ENCODE results near the gene STX16.

STX16 gene

DNA sequence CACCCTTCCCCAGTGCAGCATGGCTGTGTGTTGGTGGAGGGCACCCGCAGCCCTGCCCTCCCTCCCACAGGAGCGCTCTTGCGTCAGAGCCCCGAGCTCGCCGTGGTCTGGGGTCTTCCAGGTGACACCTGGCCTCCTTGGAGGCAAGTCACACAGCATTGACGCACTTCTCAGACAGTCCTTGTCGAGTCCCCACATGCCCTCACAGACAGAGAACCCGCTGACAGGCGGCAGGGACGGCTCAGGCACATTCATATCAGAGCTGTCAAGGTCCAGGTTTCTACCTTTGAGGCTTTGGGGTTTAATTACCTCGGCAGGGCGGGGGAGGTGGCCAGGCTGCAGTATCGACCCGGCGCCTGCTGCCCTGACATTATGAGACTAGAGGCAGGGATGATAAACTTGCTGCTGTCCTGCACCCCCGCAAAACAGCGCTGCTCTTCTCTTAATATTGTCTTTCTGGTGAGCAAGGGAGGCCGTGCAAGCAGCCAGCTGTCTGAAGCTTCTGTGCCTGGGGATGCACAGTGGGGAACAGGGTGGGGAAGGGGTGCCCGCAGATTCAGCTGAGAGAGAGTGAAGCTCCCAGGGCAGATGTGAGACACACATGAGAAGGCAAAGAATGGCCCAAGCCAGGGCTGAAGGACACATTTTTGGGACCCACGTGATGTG is 46.3 kb downstream of the STX16 start:
- DNase-seq (ENCODE audit: low read depth in 2 of 2, low spot score in 1 of 2), result no peak

DNA sequence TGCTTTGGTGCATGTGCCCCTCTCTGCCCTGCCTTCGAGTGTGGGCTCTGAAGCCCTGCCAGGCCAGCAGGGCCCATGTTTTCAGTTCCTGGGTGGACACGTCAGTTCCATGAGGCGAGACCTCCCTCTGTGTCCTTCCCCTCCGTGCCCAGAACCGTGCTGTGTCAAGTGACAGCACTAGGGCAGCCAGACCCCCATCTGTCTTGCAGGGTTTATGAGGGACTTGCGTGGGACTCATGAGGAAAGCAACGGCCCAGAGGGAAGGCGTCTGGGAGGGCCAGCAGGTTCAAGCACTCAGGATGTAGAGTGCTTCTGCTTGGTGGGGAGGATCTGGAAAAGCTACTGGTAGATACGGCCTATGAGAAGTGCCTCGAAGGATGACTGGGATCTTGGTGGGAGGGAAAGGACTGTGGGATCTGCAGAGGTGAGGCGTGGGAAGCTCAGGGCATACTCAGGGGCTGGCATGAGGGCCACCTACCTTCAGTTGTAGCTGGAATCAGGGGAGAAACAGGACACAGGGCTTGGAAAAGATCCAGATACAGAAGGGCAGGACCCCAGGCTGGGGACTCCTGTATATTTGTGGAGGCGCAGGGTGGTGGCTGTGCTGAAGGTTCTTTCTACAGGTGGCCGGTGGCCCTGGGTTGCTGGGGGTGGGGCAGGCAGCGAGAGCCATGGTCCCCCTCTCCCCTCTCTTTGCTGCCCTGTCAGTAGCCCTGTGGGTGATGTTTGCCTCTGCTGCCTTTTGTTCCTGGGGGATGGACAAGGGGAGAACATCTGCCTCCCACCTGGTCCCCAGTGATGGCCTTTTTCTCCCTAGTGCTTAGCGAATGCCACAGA is 47.0 kb downstream of the STX16 start:
- DNase-seq (ENCODE audit: low read depth in 2 of 2, low spot score in 1 of 2), result no peak

DNA sequence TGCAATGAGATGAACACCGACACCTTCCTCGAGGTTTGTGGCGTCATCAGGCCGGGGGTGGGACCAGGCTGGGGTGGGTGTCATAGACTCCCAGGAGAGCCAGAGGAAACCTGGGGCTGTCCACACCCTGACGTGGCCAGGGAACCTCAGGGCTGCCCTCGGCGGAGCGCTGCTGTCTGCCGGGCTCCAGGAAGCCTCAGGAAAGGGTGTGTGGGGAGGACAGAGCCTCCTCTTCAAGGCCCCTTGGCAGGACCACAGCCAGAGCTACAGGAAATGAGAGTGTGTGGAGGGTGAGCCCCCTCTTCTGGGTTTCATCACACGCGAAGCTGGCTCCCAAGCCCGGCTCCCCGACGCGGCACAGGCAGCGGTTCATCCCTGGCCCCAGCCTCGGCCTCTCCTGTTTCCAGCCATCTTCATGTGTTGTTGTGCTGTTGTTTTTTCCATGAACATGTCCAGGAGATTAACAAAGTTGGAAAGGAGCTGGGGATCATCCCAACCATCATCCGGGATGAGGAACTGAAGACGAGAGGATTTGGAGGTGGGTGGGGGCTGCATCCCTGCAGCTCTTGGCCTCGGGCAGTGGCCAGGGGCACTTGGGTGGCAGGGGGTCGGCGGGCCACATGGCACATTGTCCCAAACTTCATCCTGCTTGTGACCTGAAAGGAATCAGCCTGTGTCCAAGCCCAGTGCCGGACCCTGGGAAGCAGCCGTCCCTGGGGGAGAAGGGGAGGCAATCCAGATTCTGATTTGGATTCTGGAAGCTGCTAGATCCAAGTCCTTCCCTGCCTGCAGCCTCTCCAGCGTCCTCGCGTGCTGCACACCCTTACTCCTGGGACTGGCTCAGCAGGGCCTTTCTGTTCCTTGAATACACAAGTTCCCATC is 47.9 kb downstream of the STX16 start:
- DNase-seq (ENCODE audit: low read depth in 2 of 2, low spot score in 1 of 2), result no peak

DNA sequence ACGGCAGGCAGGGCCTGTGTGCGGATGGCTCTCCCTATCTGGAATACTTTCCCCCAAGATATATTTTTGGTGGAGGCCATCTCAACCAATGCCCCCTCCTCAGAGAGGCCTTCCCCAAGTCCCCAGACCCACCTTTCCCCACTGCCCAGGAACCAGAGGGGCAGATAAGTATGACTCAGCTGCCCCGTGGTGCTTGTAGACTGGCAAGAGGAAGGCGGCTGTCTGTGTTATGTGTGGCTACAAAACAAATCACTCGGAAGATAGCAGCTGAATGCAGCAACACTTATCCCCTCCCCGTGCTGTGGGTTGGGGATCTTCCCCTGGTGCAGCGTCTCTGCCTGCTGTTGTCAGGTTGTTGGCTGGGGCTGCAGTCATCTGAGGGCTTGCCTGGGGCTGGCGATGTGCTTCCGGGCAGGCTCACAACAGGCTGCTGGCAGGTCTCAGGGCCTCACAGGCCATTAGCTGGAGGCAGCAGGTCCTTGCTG is 48.6 kb downstream of the STX16 start:
- no peak for DNase-seq (ENCODE audit: low read depth in 2 of 2, low spot score in 1 of 2)

DNA sequence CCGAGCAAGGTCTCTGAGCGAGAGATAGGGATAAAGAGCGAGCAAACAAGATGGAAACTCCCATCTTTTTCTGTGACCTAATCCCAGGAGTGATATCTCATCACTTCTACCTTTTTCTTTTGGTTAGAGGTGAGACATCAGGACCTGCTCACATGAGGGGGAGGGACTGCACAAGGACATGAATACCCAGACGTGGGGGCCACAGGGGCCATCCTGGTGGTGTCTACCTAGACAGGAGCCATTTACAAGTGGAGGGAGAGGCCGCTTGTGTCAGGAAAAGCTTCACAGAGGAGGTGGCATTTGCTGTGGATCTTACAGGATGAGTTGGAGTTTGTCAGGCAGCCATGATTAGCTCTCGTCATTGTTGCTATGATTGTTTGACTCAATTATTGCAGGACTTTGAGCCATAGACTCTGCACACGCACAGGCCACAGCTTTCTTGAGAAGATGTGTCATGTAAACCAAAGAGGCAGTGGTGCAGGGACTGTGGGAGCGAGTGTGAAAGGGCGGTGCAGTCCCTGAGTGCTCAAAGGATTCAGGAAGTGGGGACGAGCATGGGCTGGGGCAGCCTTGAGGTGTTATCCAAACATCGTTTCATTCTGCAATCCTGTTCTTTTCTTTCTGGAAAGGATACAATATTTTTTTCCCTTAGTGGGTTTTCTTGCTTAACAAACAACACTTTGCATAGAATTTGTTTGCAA is 49.2 kb downstream of the STX16 start:
- no peak for DNase-seq (ENCODE audit: low read depth in 2 of 2, low spot score in 1 of 2)

DNA sequence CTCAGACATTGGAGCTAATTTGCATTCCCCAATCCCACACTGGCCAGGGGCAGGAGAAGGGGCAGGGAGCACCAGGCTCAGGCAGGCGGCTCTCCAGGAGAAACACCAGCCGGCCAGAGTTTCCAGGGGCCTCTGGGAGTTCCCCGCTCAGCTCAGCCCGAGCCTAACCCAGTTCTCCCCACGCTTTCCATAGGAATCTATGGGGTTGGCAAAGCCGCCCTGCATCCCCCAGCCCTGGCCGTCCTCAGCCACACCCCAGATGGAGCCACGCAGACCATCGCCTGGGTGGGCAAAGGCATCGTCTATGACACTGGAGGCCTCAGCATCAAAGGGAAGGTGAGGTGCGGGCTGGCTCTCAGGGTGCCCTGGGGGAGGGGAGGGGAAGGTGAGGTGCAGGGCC is 49.7 kb downstream of the STX16 start:
- no peak for DNase-seq (ENCODE audit: low read depth in 2 of 2, low spot score in 1 of 2)

DNA sequence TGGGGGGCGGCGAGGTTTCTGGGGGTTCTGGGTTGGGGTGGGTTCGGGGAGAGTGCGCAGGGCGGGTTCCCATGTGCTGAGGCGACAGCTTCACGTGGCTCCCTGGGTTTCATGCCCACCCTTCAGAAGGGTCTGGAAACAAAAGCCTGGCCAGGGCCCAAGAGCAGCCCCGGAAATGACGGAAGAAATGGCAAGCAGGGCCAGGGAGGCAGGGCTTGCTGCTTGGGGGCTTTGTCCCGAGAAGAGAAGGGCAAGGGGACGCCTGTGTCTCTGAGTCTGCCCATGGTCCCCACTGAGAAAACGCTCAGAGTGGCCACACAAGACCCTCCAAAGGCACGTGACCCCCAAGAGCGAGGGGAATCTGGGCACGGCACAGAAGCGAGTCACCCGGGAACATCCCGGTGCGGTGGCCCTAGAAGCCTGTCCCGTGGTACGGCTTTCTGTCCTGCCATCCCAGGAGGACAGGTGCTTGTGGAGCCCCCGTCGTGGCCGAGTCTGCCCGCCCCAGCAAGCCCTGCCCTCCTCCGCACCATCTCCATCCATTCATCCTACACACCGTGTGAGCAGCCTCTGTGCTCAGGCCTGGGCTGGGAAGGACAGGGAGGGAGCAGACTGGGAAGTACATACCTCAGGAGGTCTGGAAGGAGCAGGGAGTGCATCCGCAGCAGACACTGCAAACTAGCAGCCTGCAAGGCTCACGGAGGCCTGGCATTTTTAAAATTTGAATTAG is 50.5 kb downstream of the STX16 start:
- no peak for DNase-seq (ENCODE audit: low read depth in 2 of 2, low spot score in 1 of 2)

DNA sequence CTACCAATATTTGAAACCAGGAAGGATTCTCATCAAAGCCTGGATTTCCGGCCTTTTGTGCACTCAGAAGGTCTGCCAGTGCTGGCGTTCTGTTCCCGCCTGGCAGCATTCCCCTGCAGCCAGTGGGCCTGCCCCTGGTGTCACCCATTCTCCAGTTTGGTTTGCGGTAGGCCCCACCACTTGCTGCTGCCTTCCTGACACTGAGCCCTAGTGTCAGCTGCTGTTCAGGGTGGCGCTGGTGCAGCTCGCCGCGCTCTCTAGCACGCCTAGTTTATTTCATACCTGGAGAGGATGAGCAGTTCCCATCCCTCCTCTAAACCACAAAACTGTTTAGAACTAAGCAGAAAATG is 51.1 kb downstream of the STX16 start:
- no peak for DNase-seq (ENCODE audit: low read depth in 2 of 2, low spot score in 1 of 2)

DNA sequence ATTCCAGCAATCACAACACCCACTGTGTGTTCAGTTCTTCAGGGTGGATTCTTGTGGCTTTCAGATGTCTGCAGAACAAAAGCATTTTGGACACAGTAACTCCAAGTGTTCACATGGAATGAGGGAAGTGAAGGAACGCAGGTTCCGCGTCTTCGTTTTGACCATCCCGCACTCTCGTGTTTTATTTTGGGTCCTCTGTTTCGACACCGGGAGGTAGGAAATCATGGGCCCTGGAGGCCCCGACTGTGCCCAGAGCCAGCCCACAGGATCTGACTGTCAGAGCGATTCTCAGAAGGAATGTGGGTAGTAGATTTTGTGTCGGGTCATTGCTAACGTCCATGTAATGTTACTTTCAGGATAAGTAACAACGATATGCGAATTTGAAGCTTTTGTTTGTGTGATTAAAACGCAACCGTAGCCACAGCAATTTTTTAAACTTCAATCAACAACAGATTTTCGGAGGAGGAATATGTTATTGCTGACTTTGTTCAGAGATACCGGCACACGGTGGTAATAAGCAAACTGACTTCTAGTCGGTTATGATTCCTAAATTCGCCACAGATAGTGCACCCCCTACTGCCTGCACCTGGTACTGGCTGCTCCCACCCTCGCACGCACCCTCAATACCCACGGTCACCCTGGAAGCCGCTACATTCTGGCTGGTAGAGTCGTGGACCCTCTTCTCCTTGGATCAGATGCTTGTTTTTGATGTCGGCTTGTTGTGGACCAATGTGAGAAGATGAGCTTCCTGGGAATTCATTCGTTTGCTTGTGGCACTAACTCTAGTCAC is 52.0 kb downstream of the STX16 start:
- DNase-seq (ENCODE audit: low read depth in 2 of 2, low spot score in 1 of 2), result no peak

DNA sequence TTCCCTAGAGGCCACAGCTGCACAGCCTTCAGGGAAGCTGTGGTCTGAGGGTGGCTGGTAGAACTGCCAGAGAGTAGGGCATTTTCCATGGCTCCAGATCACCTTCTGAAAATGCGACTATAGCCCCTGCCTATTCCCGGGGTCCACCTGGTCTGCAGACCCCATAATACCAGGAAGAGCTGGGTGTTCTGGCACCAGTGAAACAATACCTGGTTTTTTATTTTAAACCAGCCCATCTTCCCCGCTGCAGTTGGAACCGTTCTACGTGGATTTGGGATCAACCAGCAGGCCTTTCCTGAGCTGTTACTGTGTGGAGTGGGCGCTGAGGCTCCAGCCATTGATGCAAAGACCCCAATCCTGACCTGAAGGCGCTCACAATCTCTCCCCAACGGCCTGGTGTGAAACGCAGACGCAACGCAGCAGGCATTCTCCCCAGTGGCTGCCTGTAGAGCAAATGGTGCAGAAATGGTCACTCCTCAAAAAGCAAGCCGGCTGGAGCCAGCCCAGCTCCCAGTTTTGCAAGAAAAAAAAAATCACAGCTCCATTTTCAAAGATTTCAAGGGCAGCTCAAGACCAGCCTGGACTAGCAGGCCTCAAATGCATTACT is 52.8 kb downstream of the STX16 start:
- DNase-seq (ENCODE audit: low read depth in 2 of 2, low spot score in 1 of 2), result no peak

DNA sequence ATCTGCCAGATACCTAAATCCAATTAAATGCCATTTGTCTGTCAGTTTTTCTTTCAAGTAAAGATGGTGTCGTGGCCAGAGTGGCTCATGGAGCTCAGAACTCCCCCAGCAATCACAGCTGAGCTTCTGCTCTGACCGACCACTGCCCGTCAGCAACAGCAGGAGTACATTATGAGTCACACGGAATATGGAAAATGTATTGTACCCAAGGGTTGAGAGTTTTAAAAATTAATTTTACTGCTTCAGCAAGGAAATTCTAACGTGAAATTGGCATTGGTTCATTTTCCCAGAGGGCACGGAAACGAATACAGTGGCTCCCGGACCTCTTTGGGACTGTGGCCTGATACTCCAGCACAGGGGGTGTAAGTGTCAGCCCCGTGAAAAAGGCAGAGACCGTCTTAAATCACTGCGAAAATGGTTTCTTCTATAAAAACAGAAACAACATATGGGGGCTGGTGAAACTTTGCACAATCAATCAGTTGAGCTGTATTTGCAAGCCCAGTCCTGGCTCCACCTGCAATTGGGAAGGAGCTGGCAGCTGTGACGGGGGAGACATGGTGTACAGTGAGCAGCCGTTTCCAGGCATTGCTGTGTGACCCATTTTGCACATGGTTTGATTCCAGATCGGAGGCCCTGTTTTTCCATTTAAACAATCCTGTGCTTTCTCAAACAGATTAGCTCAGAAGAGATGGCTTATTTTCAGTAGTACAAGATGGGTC is 54.3 kb downstream of the STX16 start:
- DNase-seq (ENCODE audit: low read depth in 2 of 2, low spot score in 1 of 2), result no peak

DNA sequence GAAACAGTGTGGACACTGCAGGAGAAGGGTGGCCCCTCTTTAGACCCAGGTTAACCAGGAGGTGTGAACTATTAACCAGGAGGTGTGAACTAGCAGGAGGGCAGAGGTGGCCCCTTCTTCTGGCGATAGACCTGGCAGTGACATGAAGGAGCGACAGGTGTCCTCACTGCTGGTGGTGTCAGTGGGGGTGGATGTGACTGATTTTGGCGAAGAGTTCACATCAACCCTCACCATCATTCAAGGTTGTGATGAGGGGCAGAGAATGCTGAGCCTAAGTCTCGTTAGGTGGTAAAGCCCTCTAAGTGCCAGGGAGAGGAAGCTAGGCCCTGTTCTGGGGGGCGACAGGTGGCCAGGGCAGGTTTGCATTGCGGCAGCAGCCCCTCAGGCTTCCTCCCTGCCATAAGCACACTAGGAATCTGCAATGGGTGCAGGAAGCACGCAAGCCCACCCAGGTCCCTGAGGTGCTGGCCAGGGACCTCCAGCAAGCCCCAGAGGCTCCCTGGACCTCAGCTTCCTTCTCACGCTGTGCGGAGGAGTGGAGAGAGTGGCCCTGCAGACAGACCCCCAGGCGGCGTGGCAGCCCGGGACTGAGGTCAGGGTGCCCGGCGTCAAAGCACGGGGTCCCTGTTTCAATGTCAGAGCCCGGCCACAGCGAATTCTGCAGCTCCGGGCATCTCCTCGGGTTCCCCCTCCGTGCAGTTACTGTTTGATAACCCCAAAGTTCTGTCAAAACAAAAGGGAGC is 55.2 kb downstream of the STX16 start:
- DNase-seq (ENCODE audit: low read depth in 2 of 2, low spot score in 1 of 2), result no peak

DNA sequence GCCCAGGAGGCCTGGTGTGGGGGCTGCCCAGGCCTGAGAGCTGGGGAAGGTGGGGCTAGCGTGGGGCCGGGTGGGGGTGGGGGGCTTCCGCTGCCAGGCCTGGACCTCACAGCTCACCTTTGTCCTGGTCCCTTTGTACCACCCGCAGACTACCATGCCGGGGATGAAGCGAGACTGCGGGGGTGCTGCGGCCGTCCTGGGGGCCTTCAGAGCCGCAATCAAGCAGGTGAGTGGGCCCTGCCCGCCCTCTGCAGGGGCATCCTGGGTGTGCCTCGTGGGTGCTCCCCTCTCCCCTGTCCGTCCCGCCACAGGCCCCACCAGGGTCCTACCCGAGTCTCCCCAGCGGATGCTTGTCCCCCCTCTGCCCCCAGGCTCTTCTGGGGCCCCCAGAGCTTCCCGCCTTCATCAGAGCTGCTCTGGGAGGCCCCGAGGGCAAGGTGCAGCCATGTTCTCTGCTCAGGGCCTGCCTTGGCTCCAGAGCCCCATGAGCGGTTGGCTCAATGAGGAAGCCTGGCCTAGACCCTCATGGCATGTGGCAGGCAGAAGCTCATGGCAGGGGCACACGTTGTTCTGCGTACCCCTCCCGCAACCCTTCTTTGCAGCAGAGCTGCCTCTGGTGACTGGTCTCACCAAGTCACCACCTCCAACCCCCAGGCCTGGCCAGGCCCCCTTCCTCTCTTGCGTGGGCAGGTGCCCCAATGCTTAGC is 56.0 kb downstream of the STX16 start:
- DNase-seq (ENCODE audit: low read depth in 2 of 2, low spot score in 1 of 2), result no peak

DNA sequence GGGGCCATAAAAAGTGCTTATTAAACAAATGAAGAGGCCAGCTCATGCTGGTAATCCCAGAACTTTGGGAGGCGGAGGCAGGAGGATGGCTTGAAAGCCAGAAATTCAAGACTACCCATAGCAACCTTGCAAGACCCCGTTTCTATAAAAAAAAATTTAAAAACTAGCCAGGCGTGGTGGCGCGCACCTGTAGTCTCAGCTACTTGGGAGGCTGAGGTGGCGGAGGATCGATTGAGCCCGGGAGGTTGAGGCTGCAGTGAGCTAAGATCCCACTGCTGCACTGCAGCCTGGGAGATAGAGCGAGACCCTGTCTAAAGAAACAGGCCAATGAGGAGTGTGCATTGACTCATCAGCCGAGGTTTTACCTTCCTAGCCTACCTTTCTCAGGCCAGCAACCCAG is 56.7 kb downstream of the STX16 start:
- no peak for DNase-seq (ENCODE audit: low read depth in 2 of 2, low spot score in 1 of 2)

DNA sequence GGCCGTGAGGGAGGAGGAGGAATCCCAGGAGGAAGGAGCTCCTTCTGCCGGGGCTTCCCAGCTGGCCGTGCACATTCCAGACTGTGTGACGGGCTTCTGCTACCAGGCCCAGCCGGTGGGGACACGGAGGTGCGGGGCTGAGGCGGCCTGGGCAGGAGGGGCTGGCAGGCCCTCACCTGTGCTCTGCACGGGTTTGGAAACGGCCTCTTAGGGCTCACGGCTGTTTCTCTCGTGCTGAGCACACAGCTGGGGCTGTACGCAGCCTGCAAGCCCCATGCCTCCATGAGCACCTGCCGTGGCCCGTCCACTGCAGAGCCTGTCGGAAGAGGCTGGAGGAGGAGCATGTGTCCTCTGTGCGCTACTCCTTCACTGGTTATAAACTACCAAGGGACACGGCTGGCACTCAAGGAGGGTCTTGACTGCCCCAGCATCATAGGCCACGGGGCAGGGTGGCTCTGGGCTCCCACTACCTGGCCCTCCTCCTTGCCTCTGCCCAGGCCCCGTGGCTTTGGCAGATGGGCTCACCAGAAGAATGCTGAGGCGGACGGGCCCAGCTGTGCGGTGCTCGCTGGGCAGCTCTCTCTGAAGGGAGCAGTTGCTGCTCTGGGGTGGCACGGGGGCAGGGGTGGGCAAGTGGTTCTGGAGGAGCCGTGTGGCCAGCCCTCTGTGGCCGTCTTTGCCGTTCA is 57.3 kb downstream of the STX16 start:
- no peak for DNase-seq (ENCODE audit: low read depth in 2 of 2, low spot score in 1 of 2)

DNA sequence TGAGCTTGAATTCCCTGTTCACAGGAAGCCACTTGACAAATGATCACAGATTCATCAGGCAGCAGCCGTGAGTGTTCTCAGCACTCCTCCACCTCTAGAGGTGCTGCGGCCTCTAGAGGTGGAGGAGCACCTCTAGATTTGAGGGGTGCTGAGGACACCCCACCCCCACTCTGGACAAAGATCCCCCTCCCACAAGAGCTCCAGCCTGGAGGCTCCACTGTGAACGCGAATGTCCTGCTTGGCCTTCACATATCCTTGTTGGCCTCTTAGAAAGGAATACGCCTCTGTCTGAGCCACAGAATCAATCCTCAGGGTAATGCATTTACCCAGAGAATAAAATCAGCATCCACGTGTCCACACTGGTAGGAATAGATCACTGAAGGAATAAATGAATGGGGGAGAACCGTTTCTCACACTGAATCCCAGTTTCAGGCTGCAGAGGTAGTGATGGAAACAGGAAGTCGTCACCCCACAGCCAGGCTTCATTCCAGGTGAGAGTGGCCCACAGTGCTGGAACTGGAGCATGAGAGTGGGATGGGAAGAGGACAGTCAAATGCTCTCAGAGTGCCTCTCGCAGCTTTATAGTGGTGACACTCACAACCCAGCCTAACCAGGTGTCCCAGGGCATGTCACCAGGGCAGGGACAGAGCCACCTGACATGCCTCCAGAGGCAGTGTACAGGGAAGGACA is 58.1 kb downstream of the STX16 start:
- DNase-seq (ENCODE audit: low read depth in 2 of 2, low spot score in 1 of 2), result no peak
